Lower lobe of right lung (tissue), 2 donors: ENCODE data around the gene CTSZ. TPM values are rescaled to one million over a fixed set of nuclear protein-coding genes. Genes with fewer than 3 reads are reported as not detected.

ENCODE experiments used
- ATAC-seq, 2 donors: fragments of 200-7000 bp; cut with Tn5 transposase; one replicate each; pipeline ENCODE4 v1.9.1; 2020 to 2022; ENCODE audit warnings: mild to moderate bottlenecking in 2 of 2, moderate library complexity in 2 of 2
- DNase-seq: peaks from one replicate; pipeline ENCODE4 v3.0.0-alpha.2; 2020
- H3K27ac ChIP-seq: fragments of 200-600 bp; one replicate; pipeline ENCODE4 v1.8.0; 2022
- H3K27me3 ChIP-seq: fragments of 200-600 bp; one replicate; pipeline ENCODE4 v1.8.0; 2022; ENCODE audit warnings: low read depth
- H3K36me3 ChIP-seq: fragments of 200-600 bp; one replicate; pipeline ENCODE4 v1.8.0; 2022; ENCODE audit warnings: mild to moderate bottlenecking
- H3K4me1 ChIP-seq: fragments of 200-600 bp; one replicate; pipeline ENCODE4 v1.8.0; 2022
- H3K4me3 ChIP-seq: fragments of 200-600 bp; one replicate; pipeline ENCODE4 v1.8.0; 2022; ENCODE audit warnings: mild to moderate bottlenecking
- H3K9me3 ChIP-seq: fragments of 200-600 bp; one replicate; pipeline ENCODE4 v1.8.0; 2022
- intact Hi-C: fragments of 100-400 bp; cut with DNase I; formaldehyde crosslinking; loops from one replicate; pipeline ENCODE4 v1.11.0; 2022
- total RNA-seq: library from RNA; stranded (reverse); fragmentation: NEBNext Ultra II Directional; extraction: Animal tissue kit (Norgen Biotek cat#: 25700); gene quantifications from one replicate; pipeline ENCODE4 v1.2.1, GENCODE V29; 2021
- TF ChIP-seq, protein P1 (sequence below): fragments of 200-600 bp; IDR thresholded peaks from one replicate; pipeline ENCODE4 v1.8.0; 2022; ENCODE audit warnings: antibody characterized with exemption, mild to moderate bottlenecking
- donor health status: DM: no; HTN: yes; CAD: no; lungs with severe emphysema.

Gene CTSZ
- total RNA-seq, 1 donor from 2014 or later, result 533 TPM

DNA sequence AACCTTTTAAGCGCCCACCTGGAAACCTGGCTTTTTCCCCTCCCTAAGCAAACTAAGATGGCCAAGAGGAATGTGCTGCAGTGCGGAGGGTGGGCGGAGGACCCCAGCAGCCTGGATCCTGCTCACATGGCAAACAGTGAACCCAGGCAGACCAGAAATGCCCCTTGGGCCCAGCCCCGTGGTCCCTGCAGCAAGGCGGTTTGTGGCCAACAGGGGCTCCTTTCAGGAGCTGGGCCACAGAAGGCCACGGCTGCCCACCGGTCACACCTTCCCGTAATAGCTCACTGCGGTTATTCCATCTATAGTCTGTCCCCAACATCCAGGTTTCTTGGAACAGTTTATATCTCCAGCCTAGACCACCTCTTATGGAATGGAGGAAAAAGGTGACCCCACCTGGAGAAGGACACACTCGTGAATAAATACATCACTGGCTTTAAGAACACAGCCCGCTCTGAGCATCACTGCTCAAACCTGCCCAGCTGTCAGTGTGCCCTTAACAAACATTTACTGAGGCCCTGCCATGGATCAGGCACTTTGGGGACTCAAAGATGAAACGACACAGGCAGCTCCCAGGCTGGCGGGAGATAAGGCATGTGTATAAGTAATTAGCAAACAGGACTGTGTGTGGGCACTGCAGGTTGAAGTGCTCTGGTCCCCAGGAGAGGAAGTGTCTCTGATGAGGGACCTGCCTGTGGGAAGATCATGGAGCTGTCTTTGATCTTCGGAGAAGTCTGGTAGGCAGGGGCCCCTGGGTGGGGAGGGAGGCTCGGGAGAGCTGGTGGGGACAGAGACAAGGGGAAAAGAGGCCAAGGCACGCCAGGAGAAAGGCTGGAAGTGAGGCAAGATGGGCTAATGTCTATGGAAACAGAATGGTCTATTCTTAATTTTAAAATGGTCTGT, 9.0 kb upstream of the CTSZ start:
- ATAC-seq (no peak), DNase-seq (no peak)
- intact Hi-C loops, result no loop called here

DNA sequence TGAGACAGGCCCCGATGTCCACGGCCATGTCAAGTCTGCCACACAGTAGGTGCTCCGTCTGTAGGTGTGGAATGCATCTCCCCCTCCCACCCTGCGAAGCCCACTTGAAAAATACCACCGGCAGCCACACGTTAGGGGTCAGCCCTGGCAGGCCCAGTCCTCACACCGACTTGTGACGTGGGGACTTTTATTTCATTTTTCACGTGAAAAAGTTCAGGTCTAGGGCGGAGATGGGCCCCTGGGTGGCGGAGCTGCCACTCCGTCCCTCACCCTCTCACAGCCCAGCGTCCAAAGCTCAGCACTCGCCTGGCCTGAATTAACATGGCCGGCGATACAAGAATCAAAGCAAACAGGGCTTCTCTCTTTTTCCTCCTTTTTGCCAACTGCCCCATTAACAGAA, 8.4 kb upstream of the CTSZ start:
- Histone ChIP-seq H3K9me3 (no peaks in the 10 kb centered on the region), H3K4me3 (no peak overlapping the region), H3K36me3 (no peaks in the 10 kb centered on the region), H3K4me1 (peaks cover 20% of the 10 kb centered on the region), H3K27ac (no peak overlapping the region), H3K27me3 (no peaks in the 10 kb centered on the region)
- ATAC-seq (no peak), DNase-seq (no peak)
- TF ChIP-seq, protein P1, sequence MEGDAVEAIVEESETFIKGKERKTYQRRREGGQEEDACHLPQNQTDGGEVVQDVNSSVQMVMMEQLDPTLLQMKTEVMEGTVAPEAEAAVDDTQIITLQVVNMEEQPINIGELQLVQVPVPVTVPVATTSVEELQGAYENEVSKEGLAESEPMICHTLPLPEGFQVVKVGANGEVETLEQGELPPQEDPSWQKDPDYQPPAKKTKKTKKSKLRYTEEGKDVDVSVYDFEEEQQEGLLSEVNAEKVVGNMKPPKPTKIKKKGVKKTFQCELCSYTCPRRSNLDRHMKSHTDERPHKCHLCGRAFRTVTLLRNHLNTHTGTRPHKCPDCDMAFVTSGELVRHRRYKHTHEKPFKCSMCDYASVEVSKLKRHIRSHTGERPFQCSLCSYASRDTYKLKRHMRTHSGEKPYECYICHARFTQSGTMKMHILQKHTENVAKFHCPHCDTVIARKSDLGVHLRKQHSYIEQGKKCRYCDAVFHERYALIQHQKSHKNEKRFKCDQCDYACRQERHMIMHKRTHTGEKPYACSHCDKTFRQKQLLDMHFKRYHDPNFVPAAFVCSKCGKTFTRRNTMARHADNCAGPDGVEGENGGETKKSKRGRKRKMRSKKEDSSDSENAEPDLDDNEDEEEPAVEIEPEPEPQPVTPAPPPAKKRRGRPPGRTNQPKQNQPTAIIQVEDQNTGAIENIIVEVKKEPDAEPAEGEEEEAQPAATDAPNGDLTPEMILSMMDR, result no peak
- intact Hi-C loops, result no loop called here

More for the DNA sequence above, 9.0 kb upstream of the CTSZ start:
- no peak overlapping the region for H3K27ac ChIP-seq
- H3K4me1 ChIP-seq, result peaks cover 13% of the 10 kb centered on the region
- no peaks in the 10 kb centered on the region for H3K9me3 ChIP-seq
- H3K4me3 ChIP-seq, result no peak overlapping the region
- TF ChIP-seq, protein P1, result no peak
- H3K27me3 ChIP-seq, result no peaks in the 10 kb centered on the region
- no peaks in the 10 kb centered on the region for H3K36me3 ChIP-seq

DNA sequence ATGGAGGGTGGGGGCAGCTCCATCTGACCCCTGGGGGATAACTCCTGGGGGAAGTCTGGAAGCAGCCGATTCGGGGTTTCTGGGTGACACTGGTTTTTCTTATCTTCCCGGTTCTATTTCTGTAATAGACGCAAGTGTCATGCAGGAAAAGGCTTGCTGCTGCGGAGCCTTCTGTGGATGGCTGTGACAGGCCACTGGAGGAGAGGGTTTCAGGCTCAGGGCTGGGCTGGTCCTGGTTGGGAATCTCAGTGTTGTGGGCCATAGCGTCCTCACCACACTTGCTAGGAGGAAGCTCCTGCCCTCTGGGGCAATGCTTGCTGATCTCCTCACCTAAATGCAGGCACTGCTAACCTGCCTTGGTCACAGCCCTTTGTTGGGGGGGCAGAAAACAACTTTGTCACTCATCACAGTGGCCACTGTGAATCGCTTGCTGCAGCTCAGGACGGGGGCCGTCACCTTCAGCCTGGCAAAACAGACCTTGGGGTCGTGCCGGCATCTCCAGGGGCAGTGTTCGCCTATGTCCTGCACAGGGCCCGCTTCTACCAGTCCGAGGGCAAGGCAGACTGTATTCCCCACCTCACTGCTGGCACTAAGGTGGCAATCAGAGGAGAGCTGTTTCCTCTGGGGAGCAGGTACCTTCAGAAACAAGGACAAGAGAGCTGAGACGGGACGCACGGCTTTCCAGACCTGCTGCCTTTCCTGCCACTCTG, 7.8 kb upstream of the CTSZ start:
- DNase-seq (no peak), ATAC-seq (no peak)
- H3K4me3 ChIP-seq, result no peak overlapping the region
- H3K9me3 ChIP-seq, result no peaks in the 10 kb centered on the region
- no peaks in the 10 kb centered on the region for H3K27me3 ChIP-seq
- TF ChIP-seq, protein P1, result no peak
- intact Hi-C loops, result no loop called here
- H3K4me1 ChIP-seq, result peaks cover 26% of the 10 kb centered on the region
- no peaks in the 10 kb centered on the region for H3K36me3 ChIP-seq
- no peak overlapping the region for H3K27ac ChIP-seq

DNA sequence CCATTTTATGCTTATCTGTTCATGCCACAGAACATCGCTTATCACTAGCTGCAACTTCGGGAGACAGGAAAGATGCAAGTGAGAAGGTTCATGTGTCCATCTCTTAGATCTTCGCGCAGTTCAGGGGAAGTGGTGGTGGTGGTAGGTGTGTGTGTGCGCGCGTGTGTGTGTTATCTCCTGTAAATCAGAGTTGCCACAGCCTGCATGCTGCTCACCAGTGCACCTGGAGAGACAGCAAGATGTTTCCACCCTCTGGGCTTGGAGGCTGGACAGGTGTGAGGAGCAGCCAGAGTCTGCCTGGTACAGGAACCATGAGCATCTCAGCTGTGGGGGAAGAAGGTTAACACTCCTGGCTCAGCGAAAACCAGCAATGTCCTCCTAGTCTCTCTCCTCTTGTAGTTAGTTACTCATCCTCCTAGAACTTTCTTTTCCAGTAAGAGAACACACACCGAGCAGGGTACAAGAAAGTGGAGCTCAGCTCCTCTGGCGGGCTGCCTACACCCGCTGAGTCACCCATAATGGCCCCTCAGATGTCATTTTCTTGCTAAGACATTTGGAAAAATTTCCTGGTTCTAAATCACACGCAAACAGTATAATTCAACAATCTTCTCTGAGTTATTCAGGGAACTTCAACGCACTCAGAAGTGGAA, 7.0 kb upstream of the CTSZ start:
- peaks cover 27% of the 10 kb centered on the region for H3K4me1 ChIP-seq
- no peak overlapping the region for H3K27ac ChIP-seq
- H3K36me3 ChIP-seq, result no peaks in the 10 kb centered on the region
- DNase-seq (no peak), ATAC-seq (no peak)
- TF ChIP-seq, protein P1, result no peak
- H3K4me3 ChIP-seq, result no peak overlapping the region
- no peaks in the 10 kb centered on the region for H3K27me3 ChIP-seq
- intact Hi-C loops, result no loop called here
- no peaks in the 10 kb centered on the region for H3K9me3 ChIP-seq
